GM20431 (cell line): ENCODE results near the gene FBXO47.

Experiments
- in situ Hi-C: fragments of 300-500 bp; cut with MseI, MboI; formaldehyde crosslinking; loops from one replicate; pipeline ENCODE4 v1.15.0; 2020; ENCODE audit warnings: low sequenced_read_pairs; ENCODE audit not compliant: unreplicated experiment

Gene FBXO47, protein sequence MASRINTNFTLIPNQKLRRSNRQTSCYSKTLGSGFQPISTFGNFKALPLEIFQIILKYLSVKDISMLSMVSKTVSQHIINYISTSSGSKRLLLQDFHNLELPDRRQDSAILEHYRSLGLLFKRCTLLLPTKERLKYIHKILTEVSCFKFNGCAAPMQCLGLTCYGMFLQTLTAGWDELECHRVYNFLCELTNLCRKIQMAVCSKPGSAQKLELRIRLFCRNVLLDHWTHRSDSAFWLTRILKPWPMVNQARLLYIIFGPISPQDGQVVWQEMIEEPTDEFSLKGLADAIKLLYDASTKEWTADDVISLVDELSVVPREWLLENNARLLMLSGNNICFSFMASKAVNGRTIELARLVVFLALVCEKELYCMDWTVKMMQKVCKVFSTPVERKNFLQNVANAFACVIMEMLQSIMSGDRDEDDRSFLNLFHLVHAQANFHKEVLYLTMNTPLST

DNA sequence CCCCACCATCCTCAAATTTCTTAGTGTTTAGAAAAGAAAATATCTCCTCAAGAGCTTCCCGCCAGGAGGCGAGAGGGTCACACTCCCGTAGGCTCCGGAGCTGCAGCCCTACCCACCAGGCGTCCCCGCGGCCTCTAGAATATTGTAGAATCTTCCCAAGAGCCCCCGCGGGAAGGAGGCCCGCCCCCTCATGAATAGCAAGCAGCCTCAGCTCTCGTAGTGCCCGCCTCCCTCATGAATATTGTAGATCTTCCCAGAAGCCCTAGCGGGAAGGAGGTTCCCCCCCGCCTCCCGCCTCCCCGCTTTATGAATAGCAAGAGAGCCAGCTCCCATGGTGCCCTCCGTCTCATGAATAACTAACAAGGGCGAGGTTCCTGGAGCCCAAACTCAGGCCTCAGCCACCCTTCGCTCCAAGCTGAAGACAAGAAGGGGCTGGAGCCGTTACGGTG lies at the start of gene FBXO47:
Gene FBXO47 (minus strand): TSS at position 114 of the 449 bp plus-strand sequence. CDS start 4,378 bp downstream, outside the sequence.
- in situ Hi-C loops, result no loop called here

DNA sequence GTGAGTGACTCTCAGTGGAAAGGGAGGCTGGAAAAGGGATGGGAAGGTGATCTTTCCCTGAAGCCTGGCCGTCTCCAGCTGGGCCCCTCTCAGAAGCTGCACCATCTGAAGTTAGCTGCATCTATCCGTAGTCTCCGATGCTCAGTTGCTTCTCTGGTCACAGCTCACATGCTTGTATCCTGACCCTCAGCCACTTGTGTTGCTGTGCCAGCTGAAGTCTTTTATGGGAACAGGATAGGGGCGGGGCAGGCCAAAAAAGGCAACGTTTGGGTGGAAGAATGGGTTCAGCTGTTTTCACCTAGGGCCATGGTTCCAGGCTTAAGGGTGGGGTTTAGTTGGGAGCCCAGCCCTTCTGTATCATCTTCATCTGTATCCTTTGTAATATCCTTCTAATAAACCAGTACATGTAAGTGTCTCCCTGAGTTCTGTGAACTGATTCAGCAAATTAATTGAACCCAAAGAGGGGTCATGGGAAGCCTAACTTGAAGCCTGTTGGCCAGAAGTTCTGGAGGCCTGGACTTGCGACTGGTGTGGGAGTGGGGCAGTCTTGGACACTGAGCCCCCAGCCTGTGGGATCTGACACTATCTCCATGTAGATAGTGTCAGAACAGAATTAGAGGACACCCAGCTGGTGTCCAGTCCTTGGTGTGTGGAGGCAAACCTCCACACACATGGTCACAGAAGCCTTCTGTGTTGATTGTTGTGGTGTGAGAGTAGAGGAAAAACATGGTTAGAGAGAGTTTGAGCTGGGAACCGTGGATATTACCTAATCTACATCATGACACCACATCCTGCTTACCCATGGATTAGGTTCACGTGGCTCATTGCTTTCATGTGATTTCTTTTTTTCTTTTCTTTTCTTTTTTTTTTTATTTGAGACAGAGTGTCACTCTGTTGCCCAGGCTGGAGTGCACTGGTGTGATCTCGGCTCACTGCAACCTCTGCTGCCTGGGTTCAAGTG lies 49.3 kb upstream of the FBXO47 start:
- in situ Hi-C loops, result no loop called here

DNA sequence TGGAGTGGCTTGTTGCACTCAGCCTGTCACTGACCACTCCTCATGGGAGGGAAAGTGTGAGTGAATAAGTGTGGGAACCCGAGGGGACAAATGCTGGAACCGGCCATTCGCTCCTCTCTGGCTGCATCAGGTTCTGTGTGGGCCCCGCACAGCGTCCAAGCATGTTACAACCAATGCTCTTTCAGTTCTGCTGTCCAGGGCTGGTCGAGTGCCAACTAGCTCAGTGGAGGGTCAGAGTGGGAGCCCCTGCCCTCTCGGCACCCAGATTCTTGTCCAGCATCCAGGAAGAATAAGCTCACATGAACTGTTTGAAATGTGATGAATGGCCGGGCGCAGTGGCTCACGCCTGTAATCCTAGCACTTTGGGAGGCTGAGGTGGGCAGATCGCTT lies 48.3 kb upstream of the FBXO47 start:
- in situ Hi-C loops, result no loop called here

DNA sequence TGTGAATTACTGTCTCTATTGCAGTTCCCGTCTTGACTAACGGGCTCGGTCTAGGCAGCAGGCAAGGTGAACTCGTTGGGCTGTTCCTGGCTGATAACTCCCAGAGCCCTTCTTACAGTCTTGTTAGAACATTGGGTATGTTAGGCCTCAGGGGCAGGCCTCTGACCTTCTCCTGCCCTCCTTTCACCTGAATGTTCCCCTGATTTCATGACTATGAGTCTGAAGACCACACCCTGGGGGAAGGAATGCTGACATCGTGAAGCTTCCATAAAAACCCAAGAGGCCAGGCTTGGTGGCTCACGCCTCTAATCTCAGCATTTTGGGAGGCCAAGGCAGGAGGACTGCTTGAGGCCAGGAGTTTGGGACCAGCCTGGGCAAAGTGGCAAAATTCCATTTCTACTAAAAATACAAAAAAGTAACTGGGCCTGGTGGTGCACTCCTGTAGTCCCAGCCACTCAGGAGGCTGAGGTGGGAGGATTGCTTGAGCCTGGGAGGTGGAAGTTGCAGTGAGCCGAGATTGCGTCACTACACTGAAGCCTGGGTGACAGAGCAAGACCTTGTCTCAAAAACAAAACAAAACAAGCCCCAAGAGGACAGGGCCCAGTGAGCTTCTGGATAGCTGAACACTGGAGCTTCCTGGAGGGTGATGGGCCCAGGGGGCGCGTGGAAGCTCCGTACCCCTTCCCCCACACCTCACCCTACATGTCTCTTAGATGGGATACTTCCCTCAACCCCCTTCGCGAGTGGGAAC lies 47.8 kb upstream of the FBXO47 start:
- in situ Hi-C loops, result no loop called here

DNA sequence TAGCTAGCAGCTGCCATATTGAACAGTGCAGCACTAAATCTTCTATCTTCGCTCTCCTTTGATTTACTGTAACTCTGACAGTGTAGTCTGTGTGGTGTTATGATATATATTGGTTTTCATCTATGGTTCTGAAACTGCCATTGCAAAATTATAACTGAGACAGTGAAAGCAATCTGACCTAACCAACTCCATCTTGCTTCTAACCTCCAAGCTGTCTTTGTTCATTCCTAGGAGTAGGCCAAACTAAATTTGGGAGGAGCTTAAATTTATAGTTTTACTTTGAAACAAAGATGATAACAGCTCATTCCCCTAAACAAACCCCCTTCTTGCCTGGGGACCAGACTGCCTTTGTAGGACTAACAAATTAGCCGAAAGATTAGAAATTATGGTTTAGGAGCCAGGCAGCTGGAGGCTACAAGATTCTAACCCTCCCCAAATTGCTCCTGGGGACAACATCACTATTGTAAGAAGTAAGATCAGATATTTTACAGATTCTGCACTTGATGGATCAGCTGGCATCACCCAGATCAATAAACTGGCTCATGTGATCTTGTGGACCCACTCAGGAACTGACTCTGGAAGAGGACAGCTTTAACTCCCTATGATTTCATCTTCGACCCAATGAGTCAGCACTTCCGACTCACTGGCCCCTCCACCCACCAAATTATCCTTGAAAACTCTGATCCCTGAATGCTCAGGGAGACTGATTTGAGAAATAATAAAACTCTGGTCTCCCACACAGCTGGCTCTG lies 47.0 kb upstream of the FBXO47 start:
- in situ Hi-C loops, result no loop called here

DNA sequence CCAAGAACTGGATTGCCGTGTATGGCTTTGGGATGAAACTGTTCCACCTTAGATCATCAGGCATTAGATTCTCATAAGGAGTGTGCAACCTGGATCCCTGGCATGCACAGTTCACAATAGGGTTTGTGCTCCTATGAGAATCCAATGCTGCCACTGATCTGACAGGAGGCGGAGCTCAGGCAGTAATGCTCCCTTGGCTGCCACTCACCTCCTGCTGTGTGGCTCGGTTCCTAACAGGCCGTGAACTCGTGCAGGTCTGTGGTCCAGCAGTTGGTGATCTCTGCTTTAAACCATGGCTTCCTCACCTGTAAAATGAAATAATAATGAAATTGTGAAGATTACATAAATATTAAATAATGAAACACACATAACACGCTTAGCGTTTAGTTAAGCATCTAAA lies 45.5 kb upstream of the FBXO47 start:
- in situ Hi-C loops, result no loop called here

DNA sequence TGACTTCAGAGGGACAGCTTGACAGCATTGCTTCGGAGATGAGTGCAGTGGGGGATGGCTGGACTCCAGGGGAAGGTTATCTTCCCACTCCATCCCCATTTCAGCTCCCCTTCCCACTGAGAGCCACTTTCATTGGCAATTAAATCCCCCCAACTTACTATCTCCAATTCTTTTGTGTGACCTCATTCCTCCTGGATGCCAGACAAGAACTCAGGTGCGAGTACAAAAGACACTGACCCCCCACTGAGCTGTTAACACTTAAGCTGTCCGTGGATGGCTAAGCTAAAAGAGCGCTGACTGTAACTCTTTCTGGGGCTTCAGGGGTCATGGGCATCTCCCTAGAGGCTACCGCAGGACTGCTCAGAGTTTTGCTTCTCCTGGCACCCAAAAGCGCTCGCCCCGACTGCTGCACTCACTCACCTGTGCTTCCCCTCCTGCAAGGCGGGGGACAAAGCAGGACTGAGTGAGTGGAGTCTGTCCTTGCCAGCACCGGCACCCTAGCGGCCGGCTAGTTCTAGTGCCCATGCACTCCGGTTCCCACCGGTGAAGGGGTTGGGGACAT lies 44.8 kb upstream of the FBXO47 start:
- in situ Hi-C loops, result no loop called here

DNA sequence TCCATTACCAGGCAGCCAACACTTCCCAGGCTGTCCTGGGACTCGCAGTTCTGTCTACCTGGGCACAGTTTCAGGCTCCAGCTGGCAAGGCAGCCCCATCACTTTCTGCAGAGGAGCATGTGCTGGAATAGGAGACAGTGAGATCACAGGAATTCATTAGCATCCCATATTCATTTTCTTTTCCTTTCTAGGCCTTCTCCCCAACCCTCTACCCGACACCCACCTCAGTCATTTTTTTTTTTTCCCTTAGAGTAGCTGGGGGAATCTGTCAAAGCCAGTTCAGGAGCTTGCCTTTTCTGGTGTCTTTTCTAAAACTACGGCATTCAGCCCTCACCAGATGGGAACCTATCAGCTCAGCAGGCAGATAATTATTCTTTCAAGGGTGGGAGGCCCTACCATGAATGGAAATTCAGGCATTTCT lies 42.4 kb upstream of the FBXO47 start:
- in situ Hi-C loops, result no loop called here

DNA sequence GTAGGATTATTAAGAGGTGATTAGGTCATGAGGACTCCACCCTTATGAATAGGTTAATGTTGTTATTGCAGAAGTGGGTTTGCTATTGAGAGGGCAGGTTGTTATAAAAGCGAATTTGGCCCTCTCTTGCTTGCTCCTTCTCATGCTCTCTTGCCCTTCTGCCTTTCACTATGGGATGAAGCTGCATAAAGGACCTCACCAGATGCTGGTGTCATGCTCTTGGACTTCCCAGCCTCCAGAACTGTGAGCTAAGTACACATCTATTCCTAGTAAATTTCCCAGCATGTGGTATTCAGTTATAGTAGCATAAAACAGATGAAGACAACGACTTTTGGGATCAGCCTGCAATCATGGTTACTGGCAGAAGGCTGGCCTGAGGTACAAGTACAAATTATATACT lies 41.4 kb upstream of the FBXO47 start:
- in situ Hi-C loops, result no loop called here

DNA sequence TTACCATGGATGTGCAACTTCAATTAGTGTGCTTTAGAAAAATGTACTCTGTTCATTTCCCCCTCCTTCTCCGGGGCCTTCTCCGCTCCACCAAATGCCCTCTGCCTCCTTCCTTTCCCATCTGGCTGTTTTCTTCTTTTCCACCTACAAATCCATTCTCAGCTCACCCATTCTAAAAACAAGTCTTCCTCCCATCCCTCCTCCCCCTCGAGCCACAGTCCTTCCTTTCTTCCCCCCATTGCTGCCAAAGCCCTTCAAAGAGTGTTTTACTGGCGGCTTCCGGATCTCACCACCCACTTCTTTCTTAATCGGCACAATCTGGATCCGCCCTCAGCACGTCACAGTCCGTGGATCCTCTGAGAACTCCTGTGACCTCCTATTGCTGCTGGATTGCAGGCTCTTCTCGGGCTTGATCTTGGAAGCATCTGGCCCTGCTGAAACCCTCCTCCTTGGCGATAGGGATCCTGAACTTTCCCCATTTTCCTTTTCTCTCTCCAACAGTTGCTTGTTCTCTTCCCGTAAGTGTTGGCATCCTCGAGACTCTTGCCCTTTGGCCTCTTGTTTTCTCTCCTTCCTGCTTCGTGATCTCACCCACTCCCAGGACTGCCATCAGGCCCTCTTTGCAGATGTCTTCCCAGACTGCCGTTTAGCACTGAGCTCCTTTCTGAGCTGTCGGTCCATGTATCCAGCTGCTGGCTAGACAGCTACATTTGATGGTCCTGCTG lies 36.0 kb upstream of the FBXO47 start:
- in situ Hi-C loops, result no loop called here

DNA sequence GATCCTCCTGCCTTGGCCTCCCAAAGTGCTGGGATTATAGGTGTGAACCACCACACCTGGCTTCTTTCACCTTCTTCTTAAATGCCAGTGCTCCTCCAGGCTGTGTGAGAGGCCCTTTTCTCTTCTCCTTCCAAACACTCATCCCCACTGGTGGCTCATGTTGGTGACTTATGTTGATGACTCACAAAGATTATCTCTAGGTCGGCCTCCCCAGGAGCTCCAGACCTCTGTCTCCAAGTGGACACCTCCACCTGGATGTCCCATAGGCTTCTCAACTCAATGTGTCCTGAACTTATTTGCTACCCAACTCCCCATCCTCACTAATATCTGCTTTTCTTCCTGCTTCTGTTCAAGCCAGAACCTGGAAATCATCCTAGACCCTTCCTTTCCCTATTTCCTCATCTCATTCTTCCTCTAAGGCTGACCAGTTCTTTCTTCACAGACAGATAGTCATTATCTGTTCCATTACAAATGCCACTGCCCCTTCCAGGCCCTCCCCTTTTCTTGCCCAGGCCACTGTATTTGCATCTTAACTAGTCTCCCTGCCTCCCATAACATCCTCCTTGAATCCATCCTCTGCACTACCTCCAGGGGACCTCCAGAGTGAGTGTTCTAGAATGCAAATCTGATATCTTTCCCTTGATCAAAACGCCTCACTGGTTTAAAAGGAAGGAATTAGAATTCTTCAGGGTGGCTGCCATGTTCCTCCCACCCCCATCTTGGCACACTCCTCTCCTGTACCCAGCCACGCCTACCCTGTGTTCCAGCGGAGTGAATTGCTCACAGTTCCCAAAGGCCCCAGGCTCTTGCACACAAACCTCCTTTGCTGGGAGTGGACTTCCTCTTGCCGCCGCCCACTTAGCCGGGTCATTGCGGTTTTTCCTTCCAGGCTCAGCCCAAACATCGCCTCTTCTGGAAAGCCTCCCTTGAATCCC lies 34.8 kb upstream of the FBXO47 start:
- in situ Hi-C loops, result no loop called here

DNA sequence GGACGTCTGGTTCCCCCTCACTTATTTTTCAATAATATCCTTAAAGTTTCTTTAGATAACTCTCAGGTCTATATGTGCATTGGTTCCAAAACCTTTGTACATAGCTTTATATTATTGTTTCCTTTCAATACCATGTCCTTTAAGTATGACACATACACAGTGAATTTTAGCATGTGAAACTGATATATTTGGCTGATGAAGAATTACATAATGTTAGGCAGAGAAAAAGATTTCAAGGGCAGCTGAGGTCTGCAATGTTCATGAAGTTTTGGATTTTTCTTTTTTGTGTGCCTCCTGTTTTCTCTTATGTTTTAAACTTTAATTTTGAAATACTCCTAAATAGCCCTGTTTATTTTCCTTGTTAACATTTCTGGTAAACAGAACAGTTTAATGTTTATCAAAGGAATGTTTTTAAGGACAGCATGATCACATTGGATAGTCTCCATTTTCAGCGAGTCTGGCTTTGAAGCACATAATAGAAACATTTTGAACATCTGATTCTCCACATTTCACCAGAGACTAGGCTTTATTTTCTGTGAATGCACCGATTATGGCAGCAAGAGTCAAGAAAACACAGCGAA lies 32.9 kb upstream of the FBXO47 start:
- in situ Hi-C loops, result no loop called here

DNA sequence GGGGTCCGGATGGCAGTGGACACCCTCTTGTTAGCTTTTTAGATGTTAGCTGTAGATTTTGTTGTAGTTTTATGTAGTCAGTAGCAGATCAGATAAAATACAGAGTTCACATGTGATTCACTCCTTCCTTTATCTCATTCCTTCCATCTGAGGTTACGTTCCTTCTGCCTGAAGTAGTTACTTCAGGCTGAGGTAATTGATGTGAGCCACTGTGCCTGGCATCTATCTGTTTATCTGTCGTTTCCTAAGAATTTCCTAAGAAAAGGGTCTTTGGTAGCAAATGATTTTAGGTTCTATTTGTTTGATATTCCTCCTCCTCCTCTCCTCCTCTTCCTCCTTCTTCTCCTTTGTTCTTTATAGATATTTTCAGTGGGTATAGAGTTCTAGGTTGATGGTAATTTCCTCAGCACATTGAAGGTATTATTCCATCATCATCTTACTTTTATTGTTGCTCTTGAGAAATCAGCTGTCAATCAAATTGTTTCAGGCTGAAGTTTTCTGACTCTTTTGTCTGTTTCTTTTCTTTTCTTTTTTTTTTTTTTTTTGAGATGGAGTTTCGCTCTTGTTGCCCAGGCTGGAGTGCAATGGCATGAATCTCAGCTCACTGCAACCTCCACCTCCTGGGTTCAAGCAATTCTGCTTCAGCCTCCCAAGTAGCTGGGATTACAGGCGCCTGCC lies 29.6 kb upstream of the FBXO47 start:
- in situ Hi-C loops, result no loop called here

DNA sequence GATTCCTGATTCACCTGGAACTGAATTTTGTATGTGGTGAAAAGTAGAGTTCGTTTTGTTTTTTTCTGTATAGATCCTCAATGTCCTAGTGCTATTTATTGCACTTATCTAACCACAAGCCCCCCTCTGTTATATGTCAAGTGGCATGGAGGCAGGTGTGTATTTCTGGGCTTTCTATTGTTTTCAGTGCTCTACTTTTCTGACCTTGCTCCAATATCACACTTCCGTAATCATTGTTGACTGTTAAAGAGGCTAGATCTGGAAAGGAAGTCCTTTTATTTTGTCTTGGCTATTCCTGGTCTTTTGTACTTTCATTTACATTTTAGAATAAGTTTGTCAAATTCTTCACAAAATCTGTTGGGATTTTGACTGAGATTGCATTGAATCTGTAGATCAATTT lies 26.8 kb upstream of the FBXO47 start:
- in situ Hi-C loops, result no loop called here

DNA sequence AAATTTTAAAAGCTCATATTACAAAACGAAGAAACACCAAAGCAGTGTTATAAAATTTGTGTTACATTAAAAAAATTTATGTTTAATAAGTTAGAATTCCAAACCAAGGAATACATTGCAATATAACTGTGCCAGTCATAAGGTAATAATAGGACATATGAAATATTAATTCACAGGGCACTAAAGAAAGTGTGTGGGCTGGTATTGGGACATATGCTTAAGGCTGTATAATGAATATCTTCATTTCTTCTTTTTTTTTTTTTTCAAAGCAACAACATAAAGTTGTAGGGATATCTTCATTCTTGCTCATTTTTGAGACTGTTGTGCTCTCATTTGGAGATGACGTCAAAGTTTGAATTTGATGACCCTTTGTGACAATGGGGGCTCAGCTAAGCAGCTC lies 17.5 kb upstream of the FBXO47 start:
- in situ Hi-C loops, result loop anchor here (10.0 kb wide), 1 partner anchor 160 kb away; no protein-coding TSS in a partner anchor
